ENCODE results near the gene LTN1. TPM values are rescaled to one million over a fixed set of nuclear protein-coding genes. Genes with fewer than 3 reads are reported as not detected.
A peak's percentile ranks its signal among the peaks of the same experiment; 100 is the strongest.
"Not testable (repeated sequence)": the region's sequence is repeated elsewhere in the genome, so short reads cannot be mapped to it uniquely, and the experiment has no call there.

The LTN1 gene, protein sequence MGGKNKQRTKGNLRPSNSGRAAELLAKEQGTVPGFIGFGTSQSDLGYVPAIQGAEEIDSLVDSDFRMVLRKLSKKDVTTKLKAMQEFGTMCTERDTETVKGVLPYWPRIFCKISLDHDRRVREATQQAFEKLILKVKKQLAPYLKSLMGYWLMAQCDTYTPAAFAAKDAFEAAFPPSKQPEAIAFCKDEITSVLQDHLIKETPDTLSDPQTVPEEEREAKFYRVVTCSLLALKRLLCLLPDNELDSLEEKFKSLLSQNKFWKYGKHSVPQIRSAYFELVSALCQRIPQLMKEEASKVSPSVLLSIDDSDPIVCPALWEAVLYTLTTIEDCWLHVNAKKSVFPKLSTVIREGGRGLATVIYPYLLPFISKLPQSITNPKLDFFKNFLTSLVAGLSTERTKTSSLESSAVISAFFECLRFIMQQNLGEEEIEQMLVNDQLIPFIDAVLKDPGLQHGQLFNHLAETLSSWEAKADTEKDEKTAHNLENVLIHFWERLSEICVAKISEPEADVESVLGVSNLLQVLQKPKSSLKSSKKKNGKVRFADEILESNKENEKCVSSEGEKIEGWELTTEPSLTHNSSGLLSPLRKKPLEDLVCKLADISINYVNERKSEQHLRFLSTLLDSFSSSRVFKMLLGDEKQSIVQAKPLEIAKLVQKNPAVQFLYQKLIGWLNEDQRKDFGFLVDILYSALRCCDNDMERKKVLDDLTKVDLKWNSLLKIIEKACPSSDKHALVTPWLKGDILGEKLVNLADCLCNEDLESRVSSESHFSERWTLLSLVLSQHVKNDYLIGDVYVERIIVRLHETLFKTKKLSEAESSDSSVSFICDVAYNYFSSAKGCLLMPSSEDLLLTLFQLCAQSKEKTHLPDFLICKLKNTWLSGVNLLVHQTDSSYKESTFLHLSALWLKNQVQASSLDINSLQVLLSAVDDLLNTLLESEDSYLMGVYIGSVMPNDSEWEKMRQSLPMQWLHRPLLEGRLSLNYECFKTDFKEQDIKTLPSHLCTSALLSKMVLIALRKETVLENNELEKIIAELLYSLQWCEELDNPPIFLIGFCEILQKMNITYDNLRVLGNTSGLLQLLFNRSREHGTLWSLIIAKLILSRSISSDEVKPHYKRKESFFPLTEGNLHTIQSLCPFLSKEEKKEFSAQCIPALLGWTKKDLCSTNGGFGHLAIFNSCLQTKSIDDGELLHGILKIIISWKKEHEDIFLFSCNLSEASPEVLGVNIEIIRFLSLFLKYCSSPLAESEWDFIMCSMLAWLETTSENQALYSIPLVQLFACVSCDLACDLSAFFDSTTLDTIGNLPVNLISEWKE (N-terminal part only)
- total RNA-seq (ENCODE audit: insufficient read depth, low replicate concordance) = 29.1 TPM

DNA sequence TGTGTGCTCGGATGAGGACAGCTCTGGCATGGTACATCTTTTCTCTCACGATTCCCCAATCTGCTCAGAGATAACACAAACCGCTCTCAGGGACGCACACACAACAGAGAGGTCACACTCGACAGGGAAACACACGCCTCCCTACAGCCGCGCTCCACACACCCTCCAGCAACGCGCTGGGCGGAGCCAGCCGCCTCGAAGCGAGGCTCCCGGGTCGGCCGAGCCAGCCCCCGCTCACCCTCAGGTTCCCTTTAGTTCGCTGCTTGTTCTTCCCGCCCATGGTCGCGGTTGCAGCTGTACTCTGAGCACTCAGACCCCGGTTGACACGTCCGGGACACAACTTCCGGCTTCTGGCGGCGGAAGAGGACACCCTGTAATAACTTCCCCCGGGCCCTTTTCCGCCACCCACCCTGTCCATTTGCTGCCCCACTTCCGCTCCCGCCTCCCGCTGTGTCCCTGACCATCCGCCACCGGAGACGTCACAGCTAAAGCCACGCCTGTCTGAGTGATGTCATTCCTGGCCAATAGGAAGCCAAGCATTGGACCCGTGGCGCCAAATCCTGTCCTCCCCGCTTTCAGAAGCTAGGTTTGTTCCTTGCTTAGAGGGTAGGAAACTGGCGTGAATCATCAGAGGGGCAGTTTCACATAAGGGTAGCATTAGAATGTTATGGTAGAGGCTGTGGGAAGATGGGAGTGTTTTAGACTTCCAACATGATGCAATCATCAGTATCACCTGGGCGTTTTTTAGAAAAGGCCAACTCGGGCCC, at the start of gene LTN1:
TSS of gene LTN1 (minus strand) at position 352 of the 767 bp plus-strand sequence. CDS start at position 280, 72 bp downstream.
- DNase-seq (ENCODE audit: low spot score) = peak; percentile 99

DNA sequence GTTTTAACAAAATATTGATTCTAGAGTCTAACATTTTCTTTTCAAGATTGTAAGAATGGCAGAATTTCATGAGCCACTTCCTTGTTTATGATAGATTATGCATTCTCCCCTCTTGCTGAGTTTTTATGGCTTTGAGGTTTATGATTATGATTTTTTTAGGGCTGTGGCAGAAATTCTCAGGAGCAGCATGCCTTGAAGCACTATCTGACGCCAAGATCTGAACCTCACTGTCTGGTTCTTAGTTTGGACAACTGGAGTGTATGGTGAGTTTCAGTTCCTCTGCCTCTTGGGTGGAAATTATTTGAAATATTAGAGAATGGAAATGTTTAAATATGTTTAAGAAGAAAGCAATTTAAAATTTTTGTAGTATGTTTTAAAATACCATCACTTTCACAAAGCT, 42.0 kb upstream of the LTN1 start:
- DNase-seq (ENCODE audit: low spot score) = no peak

DNA sequence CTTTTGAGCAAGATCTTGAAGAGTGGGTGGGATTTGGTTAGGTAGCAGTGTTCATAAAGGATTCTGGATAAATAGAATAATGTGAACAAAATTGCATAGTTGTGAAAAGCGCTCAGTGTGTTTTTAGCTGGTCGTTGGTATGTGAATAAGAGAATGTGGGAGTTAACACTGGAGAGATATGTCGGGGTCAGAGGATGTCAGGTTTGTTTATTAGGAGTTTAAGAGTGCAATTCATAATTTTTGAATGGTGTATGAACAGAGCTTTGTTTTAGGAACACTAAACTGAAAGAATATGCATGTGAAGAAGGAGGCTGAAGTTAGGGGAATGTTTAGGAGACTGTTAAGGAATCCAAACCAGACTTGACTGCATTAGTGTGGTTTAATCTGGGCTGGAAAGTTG, 41.2 kb upstream of the LTN1 start:
- DNase-seq (ENCODE audit: low spot score) = no peak

DNA sequence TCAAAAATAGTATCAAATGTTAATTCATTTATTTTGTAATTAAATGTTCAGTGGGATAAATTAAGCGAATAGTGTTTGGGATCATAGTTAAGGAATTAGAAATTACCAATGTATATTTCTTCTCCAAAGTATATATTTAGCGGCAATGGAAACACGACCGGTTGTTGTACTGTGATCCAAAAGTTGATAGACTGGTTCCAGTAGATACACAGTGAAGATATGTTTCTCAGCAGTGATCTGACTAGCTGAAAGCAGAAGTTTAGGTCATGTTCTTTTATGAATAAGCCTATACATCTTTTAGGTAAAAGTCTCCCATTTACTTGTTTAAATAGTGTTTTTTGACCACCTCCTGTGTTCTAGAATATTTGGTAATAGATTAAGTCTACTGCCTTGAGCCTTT, 40.6 kb upstream of the LTN1 start:
- DNase-seq (ENCODE audit: low spot score) = no peak

DNA sequence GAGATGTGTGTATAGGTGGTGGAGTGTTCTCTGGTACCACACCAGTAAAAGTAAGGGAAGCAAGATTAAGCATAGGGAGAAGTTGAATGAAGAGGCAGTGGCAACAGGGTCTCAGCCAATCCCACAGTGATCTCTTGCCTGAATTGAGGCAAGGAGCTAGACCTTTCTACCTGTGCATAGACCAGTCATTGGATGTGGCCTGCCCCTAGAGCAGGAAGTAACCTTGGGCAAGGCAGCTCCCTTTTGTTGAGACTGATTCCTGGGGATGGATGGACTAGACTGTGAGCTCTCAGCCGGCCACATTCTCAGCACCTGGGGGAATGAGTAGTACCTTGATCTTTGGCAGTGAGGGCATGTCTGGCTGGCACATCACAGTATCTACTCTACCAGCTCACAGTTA, 38.2 kb upstream of the LTN1 start:
- no peak for DNase-seq (ENCODE audit: low spot score)

DNA sequence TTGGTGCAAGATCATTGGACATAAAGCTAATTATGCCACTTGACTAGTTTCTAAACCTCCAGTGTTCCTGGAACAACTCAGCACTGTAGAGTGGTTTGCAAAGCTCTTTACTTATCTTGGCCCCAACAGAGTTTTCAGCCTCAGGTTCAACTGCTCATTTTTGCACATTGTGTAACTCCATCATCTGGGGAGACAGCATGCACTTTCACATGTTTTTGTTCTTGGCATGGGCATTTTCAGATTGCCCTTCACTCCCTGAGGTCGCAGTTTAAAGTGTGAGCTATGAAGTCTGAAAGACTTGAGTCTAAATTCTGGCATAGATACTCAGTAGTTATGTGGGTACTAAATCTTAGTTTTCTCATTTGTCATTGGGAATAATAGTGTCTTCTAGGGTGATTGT, 36.8 kb upstream of the LTN1 start:
- no peak for DNase-seq (ENCODE audit: low spot score)

DNA sequence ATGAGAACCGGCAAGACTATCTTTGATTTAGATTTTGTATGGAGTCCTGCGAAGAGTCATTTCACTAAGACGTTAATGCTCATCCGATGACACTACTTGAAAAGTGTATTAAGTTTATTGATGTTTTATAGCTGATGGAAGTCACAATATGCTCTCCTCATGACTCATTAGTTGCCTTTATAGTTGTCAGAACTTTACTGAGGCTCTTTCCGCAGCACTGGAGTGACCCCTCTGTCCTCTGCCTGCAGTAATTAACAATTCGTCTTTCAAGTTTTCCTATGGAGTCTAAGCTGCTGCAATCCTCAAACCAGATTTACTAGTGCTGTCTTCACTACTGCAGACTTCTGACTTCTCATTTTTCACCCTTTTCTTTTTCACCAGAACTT, 32.6 kb upstream of the LTN1 start:
- no peak for DNase-seq (ENCODE audit: low spot score)

DNA sequence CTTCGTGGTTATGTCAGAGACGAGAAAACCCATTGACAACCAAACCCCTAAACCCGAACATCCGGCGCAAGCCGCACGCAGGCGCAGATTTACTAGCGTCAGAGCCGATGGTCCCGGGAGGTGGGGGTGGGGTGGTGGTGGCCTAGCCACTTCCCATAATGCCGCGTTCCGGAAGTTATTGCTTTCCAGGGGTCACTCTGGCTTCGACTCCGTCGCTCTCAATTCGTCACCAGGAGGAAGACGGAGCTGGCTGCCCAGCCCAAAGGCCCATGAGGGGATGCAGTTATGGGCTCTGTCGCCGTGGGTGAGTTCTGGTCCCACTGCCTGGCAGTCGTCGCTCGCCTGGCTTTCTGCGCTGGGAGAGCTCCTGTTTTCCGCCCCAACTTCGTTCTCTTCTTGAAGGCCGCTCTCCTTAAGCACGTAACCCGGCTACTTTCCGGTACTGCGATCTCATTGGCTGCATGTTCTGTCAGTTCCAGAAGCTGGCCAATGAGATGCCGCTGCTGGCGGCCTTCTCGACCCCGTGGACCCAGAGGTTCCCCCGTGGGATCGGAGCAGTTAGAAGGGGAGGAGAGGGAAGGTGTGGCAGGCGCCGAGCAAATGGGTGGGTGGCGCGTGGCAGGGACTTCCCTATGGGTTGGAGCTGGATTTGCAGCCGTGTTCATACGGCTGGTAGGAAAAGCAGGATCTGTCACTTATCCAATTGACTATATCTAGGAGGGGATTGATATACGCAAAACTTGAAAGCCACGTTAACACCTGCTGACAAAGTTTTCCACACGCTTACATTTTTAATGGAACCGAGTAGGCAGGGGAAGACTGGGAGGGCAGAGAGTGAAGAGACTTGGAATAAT, 32.0 kb upstream of the LTN1 start, which contains the start of gene USP16:
TSS of gene USP16 (plus strand) at position 195 of the 854 bp plus-strand sequence. CDS start 3,246 bp downstream, outside the sequence.
- peak; percentile 99 for DNase-seq (ENCODE audit: low spot score)

DNA sequence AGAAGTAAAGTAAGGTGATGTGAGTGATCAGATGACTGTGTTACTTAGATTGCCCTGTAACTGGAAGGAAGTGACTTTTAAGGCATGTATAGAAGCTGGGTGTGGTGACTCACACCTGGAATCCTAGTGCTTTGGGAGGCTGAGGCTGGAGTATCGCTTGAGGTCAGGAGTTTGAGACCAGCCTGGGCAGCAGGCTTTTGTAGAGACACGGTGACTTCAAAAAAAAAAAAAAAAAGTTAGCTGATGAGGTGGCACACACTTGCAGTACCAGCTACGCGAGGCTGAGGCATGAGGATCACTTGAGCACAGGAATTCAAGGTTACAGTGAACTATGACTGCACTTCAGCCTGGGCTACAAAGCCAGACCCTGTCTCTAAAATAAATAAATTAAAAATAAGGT, 29.5 kb upstream of the LTN1 start:
- no peak for DNase-seq (ENCODE audit: low spot score)

DNA sequence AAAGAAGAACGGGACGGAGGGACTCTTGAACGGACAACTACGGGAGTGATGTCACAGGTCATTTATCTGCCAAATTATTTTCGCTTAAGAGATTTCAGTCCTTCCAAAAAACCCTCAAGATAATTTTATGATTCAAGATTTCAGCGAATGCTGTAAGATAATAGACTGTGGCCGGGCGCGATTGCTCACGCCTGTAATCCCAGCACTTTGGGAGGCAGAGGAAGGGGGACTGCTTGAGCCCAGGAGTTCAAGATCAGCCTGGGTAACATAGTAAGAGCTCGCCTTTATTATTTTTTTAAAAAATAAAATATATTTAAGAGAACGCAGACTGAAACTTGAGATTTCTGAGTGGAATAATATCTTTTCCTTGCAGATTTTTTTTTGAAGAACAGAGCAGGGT, 25.9 kb upstream of the LTN1 start:
- DNase-seq (ENCODE audit: low spot score) = no peak

DNA sequence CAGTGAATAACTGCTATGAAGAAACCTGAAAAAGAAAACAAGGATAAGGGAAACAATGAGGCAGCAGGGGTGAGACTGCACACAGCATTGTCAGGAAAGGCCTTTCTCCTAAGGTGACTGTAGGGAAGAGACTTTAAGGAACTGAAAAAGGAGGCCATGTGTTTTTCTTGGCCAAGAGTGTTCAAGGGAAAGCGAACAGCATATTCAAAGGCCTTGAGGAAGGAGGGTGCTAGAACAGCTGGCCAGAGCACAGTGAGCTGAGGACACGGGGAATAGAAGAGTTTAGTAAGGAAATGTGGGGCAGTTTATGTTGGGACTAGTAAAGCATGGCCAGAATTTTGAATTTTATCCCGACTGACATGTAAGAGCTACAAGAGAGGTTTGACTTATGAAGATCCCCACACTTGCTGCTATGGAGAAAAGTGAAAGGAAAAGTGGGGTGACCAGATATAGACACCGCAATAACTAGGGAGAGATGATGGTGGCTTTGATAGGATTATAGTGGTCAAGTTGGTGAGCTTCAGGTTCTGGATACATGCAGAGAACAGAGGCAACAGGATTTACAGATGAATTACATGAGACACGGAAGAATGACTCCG, 25.1 kb upstream of the LTN1 start:
- no peak for DNase-seq (ENCODE audit: low spot score)

DNA sequence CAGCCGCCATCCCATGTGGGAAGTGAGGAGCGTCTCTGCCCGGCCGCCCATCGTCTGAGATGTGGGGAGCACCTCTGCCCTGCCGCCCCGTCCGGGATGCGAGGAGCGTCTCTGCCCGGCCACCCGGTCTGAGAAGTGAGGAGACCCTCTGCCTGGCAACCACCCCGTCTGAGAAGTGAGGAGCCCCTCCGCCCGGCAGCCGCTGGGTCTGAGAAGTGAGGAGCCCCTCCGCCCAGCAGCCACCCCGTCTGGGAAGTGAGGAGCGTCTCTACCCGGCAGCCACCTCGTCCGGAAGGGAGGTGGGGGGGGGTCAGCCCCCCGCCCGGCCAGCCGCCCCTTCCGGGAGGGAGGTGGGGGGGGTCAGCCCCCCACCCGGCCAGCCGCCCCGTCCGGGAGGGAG, 18.6 kb upstream of the LTN1 start:
- DNase-seq (ENCODE audit: low spot score) = not testable (repeated sequence)

DNA sequence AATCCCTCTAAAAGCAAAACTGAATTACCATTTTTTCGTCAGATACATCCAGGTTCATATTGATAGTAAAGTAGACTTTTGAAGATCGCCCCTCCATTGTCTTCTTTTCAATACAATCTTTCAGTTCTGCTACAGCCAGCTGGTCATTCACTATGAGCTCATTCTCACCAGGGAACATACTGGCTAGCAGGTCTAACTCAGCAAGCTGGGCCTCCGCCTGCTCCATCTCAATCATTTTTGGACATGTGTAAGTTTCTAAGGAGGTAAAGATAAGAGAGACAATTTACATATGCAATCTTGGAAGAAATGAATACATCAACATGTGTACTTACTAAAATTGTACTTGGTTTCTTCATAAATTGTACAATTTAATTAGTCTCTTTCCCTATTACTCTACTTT, 15.7 kb upstream of the LTN1 start:
- no peak for DNase-seq (ENCODE audit: low spot score)

DNA sequence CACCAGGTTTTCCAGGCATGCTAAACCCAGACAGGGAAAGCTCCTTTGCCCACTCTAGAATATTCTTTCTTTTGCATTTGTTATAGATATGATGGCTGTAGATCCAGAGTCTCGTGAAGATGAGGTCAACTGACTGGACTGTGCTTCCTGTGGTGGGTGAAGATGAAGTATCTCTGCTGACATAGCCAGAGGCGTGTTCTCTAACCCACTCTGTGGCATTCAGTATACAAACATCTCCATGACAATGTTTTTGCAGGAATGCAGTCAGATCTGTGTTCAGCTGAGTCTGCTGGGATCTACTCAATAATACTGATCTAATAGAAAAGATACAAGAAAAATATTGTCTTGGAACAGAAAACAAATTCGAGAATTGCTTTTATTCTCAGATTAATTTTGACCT, 15.1 kb upstream of the LTN1 start:
- DNase-seq (ENCODE audit: low spot score) = no peak

DNA sequence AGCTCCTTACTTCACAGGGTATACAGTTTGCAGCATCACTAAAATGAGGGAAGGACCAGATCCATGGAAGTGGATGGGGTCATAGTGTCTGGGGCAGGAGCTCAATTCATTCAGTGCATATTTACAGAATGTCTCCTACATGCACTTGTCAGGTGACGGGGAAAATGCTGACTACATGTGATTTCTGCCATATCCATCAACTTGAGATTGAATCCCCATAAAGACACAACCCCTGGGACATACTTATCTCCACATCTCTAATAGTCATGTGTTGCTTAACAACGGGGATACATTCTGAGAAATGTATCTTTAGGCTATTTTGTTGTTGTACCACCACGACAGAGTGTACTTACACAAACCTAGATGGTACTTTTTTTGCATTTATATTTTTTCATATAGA, 14.5 kb upstream of the LTN1 start:
- no peak for DNase-seq (ENCODE audit: low spot score)

DNA sequence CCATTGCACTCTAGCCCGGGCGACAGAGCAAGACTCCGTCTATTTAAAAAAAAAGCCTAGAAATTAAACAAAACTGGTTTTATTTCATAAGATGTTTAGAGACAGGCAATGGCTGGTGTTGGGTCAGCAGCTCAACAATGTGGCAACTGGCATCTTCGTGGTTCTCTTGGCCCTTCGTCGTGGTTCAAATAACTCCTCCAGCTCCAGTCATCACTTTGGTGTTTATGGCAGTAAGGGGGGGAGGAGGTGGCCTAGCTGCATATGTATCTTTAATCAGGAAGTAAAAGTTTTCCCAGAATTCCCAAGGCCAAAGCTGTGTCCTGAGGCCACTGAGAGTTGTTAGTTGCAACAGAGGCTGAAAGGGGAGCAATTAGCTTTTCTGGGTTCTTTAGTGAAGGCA, 13.0 kb upstream of the LTN1 start:
- DNase-seq (ENCODE audit: low spot score) = no peak

DNA sequence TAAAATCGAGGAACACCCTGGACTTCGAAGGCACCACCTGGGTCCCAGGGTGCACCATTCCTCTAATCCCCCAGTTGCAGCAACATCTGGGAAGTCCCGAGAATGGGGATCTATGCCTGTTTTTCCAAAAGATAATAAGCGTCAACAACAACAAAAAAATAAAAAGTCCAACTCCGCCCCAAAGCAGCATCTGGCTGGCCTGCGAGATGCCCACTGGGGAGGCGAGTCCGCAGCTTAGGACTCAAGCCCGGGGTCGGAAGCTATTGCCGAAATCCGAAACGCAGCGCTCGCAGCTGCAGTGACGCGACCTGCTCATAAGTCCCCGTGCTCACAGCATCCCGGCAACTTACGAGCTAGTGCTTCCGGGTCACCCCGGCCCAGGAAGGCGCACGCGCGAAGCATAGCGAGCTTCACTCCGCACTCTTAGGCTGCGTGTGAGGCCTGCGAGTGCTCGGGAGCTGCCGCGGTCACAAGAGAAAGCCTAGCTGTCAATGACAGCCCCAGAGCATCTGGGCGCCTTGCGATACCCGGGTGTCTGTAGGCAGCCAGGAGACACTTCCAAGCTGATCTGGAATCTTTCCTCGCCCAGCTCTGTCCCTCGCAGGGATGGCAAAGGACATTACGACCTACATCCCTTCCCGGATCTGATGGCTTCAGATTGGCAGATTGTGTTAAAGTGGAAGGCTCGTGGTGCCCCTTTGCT, 9.9 kb upstream of the LTN1 start:
- DNase-seq (ENCODE audit: low spot score) = peak; percentile 97

DNA sequence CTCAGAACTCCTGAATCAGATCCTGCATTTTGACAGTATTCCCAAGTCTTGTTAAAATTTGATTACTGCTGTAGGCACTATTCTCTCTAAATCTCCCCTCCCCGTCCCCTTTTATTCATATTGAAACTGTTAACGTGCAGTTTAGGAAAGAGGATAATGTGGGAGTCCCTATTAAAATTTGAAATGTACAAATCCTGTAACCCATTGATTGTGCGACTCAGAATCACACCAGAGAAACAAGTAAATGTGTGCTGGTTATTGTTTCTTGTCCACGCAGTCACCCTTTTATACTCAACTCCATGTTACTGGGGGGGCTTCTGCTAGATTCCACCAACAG, 584 bp upstream of the LTN1 start:
- no peak for DNase-seq (ENCODE audit: low spot score)

Measured in umbilical cord (tissue), 2 donors.